Epithelial cell of esophagus (primary cell): ENCODE data around the gene NTMT1.
A peak's percentile ranks its signal among the peaks of the same experiment; 100 is the strongest.

Experiments used
- DNase-seq: peaks from one replicate; pipeline ENCODE4 v3.0.0; 2010; ENCODE audit warnings: low read depth
- H3K4me3 ChIP-seq: 2 replicates; pipeline ENCODE4 v1.5.1; 2011; ENCODE audit warnings: mild to moderate bottlenecking, low read length, control low read depth
- TF ChIP-seq, protein P1 (sequence below): IDR thresholded peaks from 2 replicates; pipeline ENCODE4 v1.5.1; 2011; ENCODE audit warnings: low read depth, mild to moderate bottlenecking, low read length, control low read depth, inconsistent platforms; ENCODE audit not compliant: insufficient read depth; ENCODE audit errors: missing control alignments

NTMT1 gene

DNA sequence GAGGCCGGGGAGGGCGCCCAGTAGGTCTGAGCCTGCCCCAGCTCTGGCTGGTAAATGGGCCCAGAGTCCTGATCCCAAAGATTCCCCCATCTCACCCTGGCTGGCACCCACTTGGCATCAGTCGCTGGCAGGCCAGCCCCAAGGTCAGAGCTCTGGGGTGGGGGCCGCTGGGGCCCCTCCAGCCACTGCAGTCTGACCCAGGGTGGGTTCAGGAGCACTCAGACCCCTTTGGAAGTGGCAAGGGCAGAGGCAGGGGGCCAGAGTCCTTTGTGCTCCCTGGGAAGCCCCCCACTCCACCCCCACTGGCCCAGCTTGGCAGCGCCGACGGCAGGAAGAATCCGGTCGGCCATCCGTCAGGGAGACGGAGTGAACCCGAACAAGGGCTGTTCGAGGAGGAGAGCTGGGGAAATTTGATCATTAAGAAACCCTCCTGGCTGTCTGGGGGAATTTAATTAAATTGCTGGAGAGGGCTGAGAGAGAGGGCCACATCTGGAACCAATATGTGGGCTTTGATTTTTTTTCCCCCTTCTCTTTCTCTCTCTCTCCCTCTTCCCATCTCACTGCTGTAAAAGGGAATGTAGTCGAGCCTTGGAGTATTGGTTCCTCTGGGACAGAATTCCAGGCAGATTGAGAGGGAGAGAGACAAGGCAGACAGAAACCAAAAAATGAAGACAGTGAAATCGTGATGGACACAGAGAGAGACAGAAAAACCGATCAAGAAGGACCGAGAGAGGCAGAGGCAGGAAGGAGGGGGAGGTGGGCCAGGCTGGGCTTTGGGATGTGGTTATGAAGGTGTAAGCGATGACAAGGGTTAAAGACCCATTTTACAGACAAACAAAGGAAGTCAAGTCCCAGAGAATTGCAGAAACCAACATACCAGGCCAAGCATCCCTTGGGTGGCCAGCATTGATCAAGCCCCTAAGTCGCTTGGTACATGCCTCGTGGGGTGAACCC lies 24.0 kb downstream of the NTMT1 start:
- no peak for DNase-seq
- TF ChIP-seq, protein P1, sequence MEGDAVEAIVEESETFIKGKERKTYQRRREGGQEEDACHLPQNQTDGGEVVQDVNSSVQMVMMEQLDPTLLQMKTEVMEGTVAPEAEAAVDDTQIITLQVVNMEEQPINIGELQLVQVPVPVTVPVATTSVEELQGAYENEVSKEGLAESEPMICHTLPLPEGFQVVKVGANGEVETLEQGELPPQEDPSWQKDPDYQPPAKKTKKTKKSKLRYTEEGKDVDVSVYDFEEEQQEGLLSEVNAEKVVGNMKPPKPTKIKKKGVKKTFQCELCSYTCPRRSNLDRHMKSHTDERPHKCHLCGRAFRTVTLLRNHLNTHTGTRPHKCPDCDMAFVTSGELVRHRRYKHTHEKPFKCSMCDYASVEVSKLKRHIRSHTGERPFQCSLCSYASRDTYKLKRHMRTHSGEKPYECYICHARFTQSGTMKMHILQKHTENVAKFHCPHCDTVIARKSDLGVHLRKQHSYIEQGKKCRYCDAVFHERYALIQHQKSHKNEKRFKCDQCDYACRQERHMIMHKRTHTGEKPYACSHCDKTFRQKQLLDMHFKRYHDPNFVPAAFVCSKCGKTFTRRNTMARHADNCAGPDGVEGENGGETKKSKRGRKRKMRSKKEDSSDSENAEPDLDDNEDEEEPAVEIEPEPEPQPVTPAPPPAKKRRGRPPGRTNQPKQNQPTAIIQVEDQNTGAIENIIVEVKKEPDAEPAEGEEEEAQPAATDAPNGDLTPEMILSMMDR, result no peak
- no peak overlapping the region for H3K4me3 ChIP-seq

DNA sequence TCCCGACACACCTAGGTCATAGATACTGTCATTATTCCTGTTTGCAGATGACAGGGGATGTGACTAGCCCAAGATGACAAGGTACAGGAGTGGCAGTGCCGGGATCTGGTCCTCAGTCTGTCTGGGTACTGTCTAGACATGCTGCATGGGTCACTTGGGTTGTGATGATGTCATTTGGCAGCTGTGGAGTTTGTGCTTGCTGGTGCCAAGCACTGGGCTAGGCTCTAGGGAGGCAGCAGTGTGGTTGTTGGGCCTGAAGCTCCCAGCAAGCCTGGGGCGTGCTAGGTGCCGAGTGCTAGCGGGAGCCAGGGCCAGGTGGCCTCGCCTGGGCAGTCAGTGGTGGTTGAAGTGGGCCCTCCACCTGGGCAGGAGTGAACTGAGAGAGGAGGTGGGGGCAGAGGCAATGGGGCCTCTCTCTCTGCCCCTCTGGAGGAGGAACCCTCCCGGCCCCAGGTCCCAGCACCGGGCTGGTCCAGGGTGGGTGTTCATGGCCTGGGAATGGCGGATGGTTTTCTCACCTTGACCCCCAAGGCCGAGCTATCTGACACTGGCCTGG lies 24.8 kb downstream of the NTMT1 start:
- DNase-seq, result peak; percentile 76
- TF ChIP-seq, protein P1, result no peak

DNA sequence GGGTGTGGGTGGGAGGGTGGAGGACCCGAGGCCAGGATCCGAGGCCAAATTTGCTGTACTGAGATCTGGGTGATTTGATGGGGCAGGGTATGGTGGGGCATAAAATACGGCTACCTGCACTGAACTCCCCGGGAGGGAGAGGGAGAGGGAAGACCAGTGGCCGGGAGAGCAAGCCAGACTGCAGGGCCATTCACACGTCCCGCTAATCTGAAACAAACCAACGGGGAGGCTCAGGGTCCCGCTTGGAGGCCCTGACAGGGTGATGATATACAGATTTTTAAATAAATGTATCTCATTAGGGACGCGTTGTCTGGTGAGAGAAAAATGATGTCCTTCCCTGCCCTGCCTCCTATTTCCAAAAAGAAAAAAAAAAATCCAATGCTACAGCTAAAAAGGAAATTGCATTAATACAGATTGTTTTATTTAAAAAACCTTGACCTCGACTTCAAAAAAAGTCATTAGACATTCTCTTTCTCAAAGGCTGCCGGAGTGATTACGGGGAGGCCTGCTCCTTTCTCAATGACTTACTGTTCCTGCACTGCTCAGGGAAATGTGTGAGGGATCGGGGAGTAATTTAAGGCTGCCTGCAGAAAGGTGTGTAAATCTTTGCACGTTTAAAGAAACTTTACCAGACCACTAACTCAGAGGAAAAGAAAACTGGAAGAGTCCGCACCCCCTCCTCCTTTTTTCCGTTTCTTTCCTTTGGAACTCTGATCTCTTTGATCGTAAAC lies 28.0 kb downstream of the NTMT1 start:
- no peak for DNase-seq
- TF ChIP-seq, protein P1, result no peak
- no peak overlapping the region for H3K4me3 ChIP-seq

More for the DNA sequence above, 24.8 kb downstream of the NTMT1 start:
- no peak overlapping the region for H3K4me3 ChIP-seq

DNA sequence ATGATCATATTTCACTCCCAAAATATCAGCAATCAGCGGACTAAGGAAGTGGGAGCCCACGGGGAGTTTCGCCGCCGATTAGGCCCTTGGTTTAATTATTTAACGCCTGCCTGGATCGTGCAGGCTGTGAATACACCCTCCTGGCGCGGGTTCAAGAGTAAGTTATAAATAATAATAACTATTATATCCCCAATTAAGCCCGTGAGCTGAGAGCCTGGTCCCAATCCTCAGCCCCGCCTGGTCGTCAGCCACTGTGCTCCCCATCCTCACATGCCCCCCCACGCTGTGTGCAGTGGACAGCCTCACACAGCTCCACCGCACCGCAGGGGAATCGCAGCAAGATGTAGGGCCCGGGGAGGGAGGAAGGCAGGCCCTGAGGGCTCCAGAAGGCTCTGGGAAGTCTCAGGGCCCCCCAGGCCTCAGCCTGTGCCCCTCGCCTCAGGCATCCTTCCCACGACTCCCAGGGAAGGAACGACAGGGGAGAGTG lies 28.6 kb downstream of the NTMT1 start:
- TF ChIP-seq, protein P1, result no peak
- no peak overlapping the region for H3K4me3 ChIP-seq
- no peak for DNase-seq

DNA sequence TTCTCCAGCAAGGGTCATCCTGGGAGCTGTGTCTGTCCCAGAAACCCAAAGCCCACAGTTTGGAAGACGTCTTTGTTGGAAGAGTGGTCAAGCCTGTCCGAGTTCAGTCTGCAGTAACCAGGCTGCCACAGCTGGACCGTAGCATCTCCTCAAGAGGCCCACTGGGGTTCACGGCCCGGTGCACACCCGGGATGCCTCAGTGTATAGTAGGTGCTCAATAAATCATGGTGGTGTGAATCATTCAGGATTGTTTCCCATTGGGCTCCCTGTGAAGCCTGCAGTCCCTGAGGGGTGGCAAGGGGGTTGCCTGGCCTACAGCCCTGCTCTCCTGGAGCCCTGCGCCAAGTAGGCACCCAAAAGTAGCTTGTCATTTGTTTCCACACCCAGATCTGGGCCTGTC lies 29.2 kb downstream of the NTMT1 start:
- H3K4me3 ChIP-seq, result no peak overlapping the region
- TF ChIP-seq, protein P1, result no peak
- DNase-seq, result no peak

DNA sequence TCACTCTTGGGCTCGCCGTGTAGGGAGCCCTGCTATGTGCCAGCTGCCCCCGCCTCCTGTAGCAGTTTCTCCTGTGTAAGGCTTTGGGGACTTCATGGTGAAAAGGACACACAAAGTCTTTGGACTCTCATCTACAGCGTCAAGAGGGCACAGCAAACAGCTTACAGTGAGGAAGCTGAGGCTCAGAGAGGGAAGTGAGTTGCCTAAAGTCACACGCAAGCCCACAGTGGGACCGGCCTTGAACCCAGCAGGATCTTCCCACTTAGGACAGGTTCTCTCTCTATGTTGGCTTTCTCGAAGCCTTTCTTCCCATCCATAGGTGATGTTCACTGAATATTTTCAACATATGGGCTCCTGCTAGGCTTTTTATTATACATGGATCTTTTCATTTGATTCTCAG lies 29.7 kb downstream of the NTMT1 start:
- H3K4me3 ChIP-seq, result no peak overlapping the region
- TF ChIP-seq, protein P1, result no peak
- DNase-seq, result no peak
